PFSK-1 (cell line): ENCODE results near the gene LAMB3.

Source experiments
- POLR2AphosphoS5 ChIP-seq: IDR thresholded peaks from 2 replicates; pipeline ENCODE4 v1.6.1; 2012; ENCODE audit warnings: low read depth, mild to moderate bottlenecking, control low read depth, low read length, moderate library complexity
- REST ChIP-seq, 2 experiments: IDR thresholded peaks; 2 replicates each; pipeline versions ENCODE4 v1.6.1 to v1.8.0; 2011 to 2012; ENCODE audit warnings: low read depth in 2 of 2, low read length in 2 of 2, control low read depth in 1 of 2, inconsistent platforms in 1 of 2, mild to moderate bottlenecking in 1 of 2, moderate library complexity in 1 of 2; ENCODE audit not compliant: insufficient read depth in 1 of 2
- SIN3A ChIP-seq: IDR thresholded peaks from 2 replicates; pipeline ENCODE4 v1.6.1; 2012; ENCODE audit warnings: mild to moderate bottlenecking, low read length, moderate library complexity, borderline replicate concordance; ENCODE audit not compliant: insufficient read depth
- TAF1 ChIP-seq: IDR thresholded peaks from 2 replicates; pipeline ENCODE4 v1.6.1; 2012; ENCODE audit warnings: low read length, control low read depth, borderline replicate concordance; ENCODE audit not compliant: insufficient read depth

- TF ChIP-seq REST (IDR thresholded peaks at IDR 0.05; ENCODE audit: insufficient read depth in 1 of 2, low read depth in 2 of 2, low read length in 2 of 2) (no peak), TAF1 (no peak), POLR2AphosphoS5 (no peak), SIN3A (no peak)
Measured at GRCh38 chr1:209607102-209607794, 45.0 kb downstream of the LAMB3 start.
